ENCODE measurements around the gene OXER1.

OXER1 gene

GRCh38 chr2:42752816-42753813, 10.8 kb downstream of the OXER1 start (continued):
- TF ChIP-seq INSM2 (tag by site-specific recombination; IDR thresholded peaks at IDR 0.05): no peak
- no peak for TF ChIP-seq ZNF664 (tag by site-specific recombination; IDR thresholded peaks at IDR 0.05)
- TF ChIP-seq ZNF248 (tag by site-specific recombination; IDR thresholded peaks at IDR 0.05): no peak
- TF ChIP-seq, protein P1, sequence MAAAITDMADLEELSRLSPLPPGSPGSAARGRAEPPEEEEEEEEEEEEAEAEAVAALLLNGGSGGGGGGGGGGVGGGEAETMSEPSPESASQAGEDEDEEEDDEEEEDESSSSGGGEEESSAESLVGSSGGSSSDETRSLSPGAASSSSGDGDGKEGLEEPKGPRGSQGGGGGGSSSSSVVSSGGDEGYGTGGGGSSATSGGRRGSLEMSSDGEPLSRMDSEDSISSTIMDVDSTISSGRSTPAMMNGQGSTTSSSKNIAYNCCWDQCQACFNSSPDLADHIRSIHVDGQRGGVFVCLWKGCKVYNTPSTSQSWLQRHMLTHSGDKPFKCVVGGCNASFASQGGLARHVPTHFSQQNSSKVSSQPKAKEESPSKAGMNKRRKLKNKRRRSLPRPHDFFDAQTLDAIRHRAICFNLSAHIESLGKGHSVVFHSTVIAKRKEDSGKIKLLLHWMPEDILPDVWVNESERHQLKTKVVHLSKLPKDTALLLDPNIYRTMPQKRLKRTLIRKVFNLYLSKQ (tag by site-specific recombination; IDR thresholded peaks at IDR 0.05; ENCODE audit: borderline replicate concordance): no peak

GRCh38 chr2:42752314-42752713, 11.6 kb downstream of the OXER1 start:
- H3K4me3 ChIP-seq (ENCODE audit: low read depth, low read length): no peak overlapping the region
- H3K9me3 ChIP-seq (ENCODE audit: control insufficient read depth, insufficient read depth, low read depth, low read length): no peaks in the 10 kb centered on the region
- H3K27ac ChIP-seq (ENCODE audit: extremely low read depth, low read depth, low read length): no peak overlapping the region
- H3K36me3 ChIP-seq (ENCODE audit: control insufficient read depth in 2 of 2, insufficient read depth in 1 of 2, low read length in 2 of 2): peaks cover 0 to 19% of the 10 kb centered on the region in 2 experiments; a peak in 1 of 3 replicates
- ChIA-PET POLR2A (no interaction called here), CTCF (no interaction called here)
- no peaks in the 10 kb centered on the region for H3K4me1 ChIP-seq (ENCODE audit: control insufficient read depth, insufficient read depth, low read length)
- TF ChIP-seq ZNF629 (tag by site-specific recombination; IDR thresholded peaks at IDR 0.05) (no peak), ZNF350 (tag by site-specific recombination; IDR thresholded peaks at IDR 0.05) (no peak), ZBTB10 (tag by site-specific recombination; IDR thresholded peaks at IDR 0.05) (no peak), ZNF571 (tag by site-specific recombination; IDR thresholded peaks at IDR 0.05) (no peak), ZNF600 (tag by site-specific recombination; IDR thresholded peaks at IDR 0.05) (no peak), ZNF366 (tag by site-specific recombination; conservative IDR thresholded peaks at IDR 0.05) (no peak), ZNF514 (tag by site-specific recombination; IDR thresholded peaks at IDR 0.05) (no peak), GLIS2 (tag by site-specific recombination; IDR thresholded peaks at IDR 0.05) (no peak), ZNF133 (tag by site-specific recombination; IDR thresholded peaks at IDR 0.05) (no peak), ZNF704 (tag by site-specific recombination; IDR thresholded peaks at IDR 0.05) (no peak), ZNF664 (tag by site-specific recombination; IDR thresholded peaks at IDR 0.05) (no peak)
- TF ChIP-seq, protein P2, sequence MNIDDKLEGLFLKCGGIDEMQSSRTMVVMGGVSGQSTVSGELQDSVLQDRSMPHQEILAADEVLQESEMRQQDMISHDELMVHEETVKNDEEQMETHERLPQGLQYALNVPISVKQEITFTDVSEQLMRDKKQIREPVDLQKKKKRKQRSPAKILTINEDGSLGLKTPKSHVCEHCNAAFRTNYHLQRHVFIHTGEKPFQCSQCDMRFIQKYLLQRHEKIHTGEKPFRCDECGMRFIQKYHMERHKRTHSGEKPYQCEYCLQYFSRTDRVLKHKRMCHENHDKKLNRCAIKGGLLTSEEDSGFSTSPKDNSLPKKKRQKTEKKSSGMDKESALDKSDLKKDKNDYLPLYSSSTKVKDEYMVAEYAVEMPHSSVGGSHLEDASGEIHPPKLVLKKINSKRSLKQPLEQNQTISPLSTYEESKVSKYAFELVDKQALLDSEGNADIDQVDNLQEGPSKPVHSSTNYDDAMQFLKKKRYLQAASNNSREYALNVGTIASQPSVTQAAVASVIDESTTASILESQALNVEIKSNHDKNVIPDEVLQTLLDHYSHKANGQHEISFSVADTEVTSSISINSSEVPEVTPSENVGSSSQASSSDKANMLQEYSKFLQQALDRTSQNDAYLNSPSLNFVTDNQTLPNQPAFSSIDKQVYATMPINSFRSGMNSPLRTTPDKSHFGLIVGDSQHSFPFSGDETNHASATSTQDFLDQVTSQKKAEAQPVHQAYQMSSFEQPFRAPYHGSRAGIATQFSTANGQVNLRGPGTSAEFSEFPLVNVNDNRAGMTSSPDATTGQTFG (tag by site-specific recombination; IDR thresholded peaks at IDR 0.05; ENCODE audit: borderline replicate concordance): no peak
- TF ChIP-seq, protein P3, sequence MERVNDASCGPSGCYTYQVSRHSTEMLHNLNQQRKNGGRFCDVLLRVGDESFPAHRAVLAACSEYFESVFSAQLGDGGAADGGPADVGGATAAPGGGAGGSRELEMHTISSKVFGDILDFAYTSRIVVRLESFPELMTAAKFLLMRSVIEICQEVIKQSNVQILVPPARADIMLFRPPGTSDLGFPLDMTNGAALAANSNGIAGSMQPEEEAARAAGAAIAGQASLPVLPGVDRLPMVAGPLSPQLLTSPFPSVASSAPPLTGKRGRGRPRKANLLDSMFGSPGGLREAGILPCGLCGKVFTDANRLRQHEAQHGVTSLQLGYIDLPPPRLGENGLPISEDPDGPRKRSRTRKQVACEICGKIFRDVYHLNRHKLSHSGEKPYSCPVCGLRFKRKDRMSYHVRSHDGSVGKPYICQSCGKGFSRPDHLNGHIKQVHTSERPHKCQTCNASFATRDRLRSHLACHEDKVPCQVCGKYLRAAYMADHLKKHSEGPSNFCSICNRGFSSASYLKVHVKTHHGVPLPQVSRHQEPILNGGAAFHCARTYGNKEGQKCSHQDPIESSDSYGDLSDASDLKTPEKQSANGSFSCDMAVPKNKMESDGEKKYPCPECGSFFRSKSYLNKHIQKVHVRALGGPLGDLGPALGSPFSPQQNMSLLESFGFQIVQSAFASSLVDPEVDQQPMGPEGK (tag by site-specific recombination; IDR thresholded peaks at IDR 0.05): no peak

Measured in HEK293 (cell line).